Tongue (tissue), 2 donors: Measurements from ENCODE around the gene CCDC154. TPM values are rescaled to one million over a fixed set of nuclear protein-coding genes. Genes with fewer than 3 reads are reported as not detected.
"Not testable (repeated sequence)": the region's sequence is repeated elsewhere in the genome, so short reads cannot be mapped to it uniquely, and the experiment has no call there.

Source experiments
- DNase-seq: peaks from one replicate; pipeline ENCODE4 v3.0.0-alpha.2; 2015
- total RNA-seq: library from RNA; depleted of rRNA; stranded (reverse); fragments of >200 nt; gene quantifications from one replicate; pipeline ENCODE4 v1.2.3, GENCODE V29; 2014

CCDC154 gene
- total RNA-seq, 1 donor from 2014 or later = 0.51 TPM

GRCh38 chr16:1474082-1474795, 29.9 kb upstream of the CCDC154 start:
- DNase-seq = no peak

GRCh38 chr16:1472974-1473373, 28.6 kb upstream of the CCDC154 start:
- no peak for DNase-seq

GRCh38 chr16:1471569-1472194, 27.3 kb upstream of the CCDC154 start:
- DNase-seq = no peak

- DNase-seq = no peak
Measured at GRCh38 chr16:1470481-1471251, 26.3 kb upstream of the CCDC154 start.

GRCh38 chr16:1469693-1470201, 25.4 kb upstream of the CCDC154 start:
- DNase-seq = no peak

- DNase-seq = not testable (repeated sequence)
Measured at GRCh38 chr16:1469141-1469540, 24.8 kb upstream of the CCDC154 start.

- no peak for DNase-seq
Measured at GRCh38 chr16:1468426-1468810, 24.1 kb upstream of the CCDC154 start.

GRCh38 chr16:1466968-1467521, 22.7 kb upstream of the CCDC154 start:
- no peak for DNase-seq

- no peak for DNase-seq
Measured at GRCh38 chr16:1466054-1466453, 21.7 kb upstream of the CCDC154 start.

- no peak for DNase-seq
Measured at GRCh38 chr16:1465567-1465915, 21.2 kb upstream of the CCDC154 start.

- no peak for DNase-seq
Measured at GRCh38 chr16:1464894-1465566, 20.7 kb upstream of the CCDC154 start.

GRCh38 chr16:1464196-1464893, 20.0 kb upstream of the CCDC154 start:
- no peak for DNase-seq

- DNase-seq = peak; percentile 29
Measured at GRCh38 chr16:1461146-1461545, 16.8 kb upstream of the CCDC154 start.

GRCh38 chr16:1460602-1461138, 16.3 kb upstream of the CCDC154 start:
- no peak for DNase-seq

- DNase-seq = no peak
Measured at GRCh38 chr16:1459967-1460366, 15.6 kb upstream of the CCDC154 start.

- no peak for DNase-seq
Measured at GRCh38 chr16:1458977-1459341, 14.6 kb upstream of the CCDC154 start.

GRCh38 chr16:1458336-1458976, 14.1 kb upstream of the CCDC154 start:
- DNase-seq = no peak

- DNase-seq = no peak
Measured at GRCh38 chr16:1457489-1458245, 13.3 kb upstream of the CCDC154 start.

- DNase-seq = no peak
Measured at GRCh38 chr16:1456951-1457350, 12.6 kb upstream of the CCDC154 start.
